Transverse colon (tissue), 3 donors: ENCODE measurements around the gene INHBC.
"Not testable (repeated sequence)": the region's sequence is repeated elsewhere in the genome, so short reads cannot be mapped to it uniquely, and the experiment has no call there.

Experiments used
- EP300 ChIP-seq: sonication (generic); formaldehyde crosslinking; IDR thresholded peaks from one replicate; pipeline ENCODE4 v1.6.1; 2017; ENCODE audit warnings: antibody characterized with exemption, low read depth
- POLR2A ChIP-seq: fragments of 450-650 bp; IDR thresholded peaks from one replicate; pipeline ENCODE4 v1.6.1; 2016; ENCODE audit warnings: antibody characterized with exemption, mild to moderate bottlenecking, moderate library complexity
- TF ChIP-seq, protein P1 (sequence below), 5 experiments: fragments of 200-600 bp in 3 of 5; fragments of 450-650 bp in 2 of 5; sonication (generic) in 3 of 5; IDR thresholded peaks; 1 replicate in 2 of 5; 2 replicates in 3 of 5; pipeline ENCODE4 v1.5.1; 2016 to 2017; ENCODE audit warnings: antibody characterized with exemption in 5 of 5, inconsistent platforms in 3 of 5, mild to moderate bottlenecking in 2 of 5, moderate library complexity in 1 of 5

DNA sequence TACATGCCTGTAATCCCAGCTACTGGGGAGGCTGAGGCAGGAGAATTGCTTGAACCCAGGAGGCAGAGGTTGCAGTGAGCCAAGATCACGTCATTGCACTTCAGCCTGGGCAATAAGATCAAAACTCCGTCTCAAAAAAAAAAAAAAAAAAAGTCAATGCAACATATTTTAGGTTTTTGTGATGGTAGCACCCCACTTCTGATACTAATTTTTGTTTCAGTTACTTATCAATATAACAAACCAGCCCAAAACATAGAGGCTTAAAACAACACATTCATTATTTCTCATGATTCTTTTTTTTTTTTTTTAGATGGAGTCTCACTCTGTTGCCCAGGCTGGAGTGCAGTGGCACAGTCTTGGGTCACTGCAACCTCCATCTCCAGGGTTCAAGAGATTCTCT is 6.8 kb downstream of the INHBC start:
- TF ChIP-seq EP300, POLR2A: not testable (repeated sequence)
- TF ChIP-seq, protein P1, sequence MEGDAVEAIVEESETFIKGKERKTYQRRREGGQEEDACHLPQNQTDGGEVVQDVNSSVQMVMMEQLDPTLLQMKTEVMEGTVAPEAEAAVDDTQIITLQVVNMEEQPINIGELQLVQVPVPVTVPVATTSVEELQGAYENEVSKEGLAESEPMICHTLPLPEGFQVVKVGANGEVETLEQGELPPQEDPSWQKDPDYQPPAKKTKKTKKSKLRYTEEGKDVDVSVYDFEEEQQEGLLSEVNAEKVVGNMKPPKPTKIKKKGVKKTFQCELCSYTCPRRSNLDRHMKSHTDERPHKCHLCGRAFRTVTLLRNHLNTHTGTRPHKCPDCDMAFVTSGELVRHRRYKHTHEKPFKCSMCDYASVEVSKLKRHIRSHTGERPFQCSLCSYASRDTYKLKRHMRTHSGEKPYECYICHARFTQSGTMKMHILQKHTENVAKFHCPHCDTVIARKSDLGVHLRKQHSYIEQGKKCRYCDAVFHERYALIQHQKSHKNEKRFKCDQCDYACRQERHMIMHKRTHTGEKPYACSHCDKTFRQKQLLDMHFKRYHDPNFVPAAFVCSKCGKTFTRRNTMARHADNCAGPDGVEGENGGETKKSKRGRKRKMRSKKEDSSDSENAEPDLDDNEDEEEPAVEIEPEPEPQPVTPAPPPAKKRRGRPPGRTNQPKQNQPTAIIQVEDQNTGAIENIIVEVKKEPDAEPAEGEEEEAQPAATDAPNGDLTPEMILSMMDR (IDR thresholded peaks at IDR 0.05): not testable (repeated sequence)
